ENCODE results near the gene WBP2.
"Not testable (repeated sequence)": the region's sequence is repeated elsewhere in the genome, so short reads cannot be mapped to it uniquely, and the experiment has no call there.

The WBP2 gene

DNA sequence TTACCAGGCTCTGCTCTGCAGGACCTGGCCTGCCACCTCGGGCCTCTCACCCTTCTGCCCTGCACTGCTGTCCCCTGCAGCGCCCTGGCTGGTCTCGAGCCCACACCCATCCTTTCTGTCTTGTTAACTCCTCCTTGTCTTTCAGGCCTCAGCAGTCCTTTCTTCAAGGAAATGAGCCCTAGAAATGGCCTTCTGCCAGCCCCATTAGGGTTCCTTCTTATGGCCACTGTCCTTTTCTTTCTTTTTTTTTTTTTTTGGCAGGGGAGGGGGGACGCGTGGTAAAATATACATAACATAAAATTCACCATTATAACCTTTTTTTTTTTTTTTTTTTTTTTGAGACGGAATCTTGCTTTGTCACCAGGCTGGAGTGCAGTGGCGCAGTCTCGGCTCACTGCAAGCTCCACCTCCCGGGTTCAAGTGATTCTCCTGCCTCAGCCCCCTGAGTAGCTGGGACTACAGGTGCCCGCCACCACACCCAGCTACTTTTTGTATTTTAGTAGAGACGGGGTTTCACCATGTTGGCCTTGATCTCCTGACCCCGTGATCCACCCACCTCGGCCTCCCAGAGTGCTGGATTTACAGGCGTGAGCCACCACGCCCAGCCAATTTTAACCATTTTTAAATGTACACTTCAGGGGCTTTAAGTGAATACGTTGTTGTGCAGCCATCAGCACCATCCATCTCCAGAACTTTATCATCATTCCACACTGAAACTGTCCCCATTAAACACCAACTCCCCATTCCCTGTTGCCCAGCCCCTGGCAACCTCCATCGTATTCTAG is 10.5 kb upstream of the WBP2 start:
- not testable (repeated sequence) for DNase-seq (ENCODE audit: low spot score)

DNA sequence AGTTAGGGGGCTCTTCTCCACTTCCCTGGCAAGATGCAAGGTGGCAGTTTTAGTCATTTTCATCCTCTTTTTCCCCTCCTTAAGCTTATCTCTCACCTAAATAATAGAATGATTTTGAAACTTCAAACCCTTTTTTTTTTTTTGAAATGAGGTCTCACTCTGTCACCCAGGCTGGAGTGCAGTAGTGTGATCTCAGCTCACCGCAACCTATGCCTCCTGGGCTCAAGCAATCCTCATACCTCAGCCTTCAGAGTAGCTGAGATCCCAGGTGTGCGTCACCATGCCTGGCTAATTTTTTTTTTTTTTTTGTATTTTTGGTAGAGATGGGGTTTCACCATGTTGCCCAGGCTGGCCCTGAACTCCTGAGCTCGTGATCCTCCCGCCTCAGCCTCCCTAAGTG is 9.8 kb upstream of the WBP2 start:
- not testable (repeated sequence) for DNase-seq (ENCODE audit: low spot score)

DNA sequence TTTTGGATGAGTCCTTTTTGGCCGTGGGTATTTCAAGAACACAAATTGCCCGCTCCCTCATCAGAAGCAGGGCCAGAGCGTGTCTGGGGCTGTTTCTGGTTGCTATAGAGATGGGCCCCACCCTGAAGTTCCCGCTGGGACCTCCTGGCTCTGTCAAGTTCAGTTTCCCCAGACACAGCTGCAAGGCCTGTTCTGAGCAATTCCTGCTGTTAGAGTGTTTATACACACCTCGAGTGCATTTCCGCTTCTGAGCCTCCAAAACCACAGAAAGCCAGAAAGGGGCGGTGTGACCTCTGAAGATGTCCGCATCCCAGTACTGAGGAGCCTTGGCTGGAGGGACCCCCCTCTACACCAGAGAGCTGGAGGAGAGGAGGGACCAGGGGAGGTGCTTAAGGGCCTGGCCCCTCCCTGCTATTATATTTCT is 9.3 kb upstream of the WBP2 start:
- DNase-seq (ENCODE audit: low spot score): no peak

DNA sequence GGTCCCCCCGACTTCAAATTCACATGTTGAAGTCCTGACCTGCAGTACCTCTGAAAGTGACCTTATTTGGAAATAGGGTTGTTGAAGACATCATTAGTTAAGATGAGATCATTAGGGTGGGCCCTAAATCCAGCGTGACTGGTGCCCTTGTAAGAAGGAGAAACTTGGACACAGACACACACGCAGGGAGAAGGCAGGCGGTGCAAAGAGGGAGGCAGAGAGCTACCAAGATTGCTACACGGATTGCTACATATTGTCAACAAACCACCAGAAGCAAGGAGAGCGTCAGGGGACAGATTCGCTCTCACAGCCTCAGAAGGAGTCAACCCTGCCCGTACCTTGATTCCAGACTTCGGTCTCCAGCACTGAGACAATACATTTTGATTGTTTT is 6.8 kb upstream of the WBP2 start:
- DNase-seq (ENCODE audit: low spot score): no peak

DNA sequence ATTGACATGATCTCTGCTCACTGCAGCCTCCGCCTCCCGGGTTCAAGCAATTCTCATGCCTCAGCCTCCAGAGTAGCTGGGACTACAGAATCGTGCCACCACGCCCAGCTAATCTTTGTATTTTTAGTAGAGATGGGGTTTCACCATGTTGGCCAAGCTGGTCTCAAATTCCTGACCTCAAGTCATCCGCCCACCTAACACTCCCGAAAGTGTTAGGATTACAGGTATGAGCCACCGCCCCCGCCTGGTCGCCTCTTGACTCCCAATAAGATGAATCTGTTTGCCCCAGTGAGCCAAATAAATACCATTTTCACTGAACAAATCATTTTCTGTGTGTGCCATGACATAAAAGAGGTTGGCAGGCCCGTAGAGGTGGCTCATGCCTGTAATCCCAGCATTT is 4.2 kb upstream of the WBP2 start:
- not testable (repeated sequence) for DNase-seq (ENCODE audit: low spot score)

DNA sequence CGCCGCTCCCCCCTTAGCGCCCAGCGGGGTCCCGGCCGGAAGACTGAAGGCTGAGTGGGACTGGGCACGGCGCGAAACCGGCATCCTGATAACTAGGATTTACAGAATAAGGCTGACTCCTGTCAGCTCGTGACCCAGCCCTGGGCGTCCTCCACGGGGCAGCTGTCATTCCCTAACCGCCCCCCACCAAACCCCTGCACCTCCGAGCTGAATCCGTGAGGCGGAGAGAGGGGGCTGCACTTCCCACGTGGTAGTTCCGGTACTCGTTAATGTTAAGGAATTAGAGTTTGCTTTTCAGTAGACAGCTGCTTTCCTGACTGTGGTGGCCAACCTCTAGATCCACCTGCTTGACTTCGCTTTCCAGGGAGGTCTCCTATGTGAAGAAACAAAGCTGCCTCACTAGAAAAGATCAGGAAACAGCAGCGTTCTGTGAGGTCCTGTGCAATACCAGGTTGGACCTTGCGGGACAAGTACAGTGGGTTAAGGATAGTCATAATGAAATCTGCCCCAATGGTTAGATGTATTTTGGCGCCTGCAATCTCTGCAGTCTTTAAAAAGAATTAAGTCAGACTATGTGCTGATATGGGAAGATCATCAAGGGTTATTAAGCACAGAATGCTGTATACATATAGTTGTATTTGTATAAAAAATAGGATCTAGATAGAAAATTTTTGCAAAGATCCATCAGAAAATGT is 1.1 kb upstream of the WBP2 start:
- no peak for DNase-seq (ENCODE audit: low spot score)

DNA sequence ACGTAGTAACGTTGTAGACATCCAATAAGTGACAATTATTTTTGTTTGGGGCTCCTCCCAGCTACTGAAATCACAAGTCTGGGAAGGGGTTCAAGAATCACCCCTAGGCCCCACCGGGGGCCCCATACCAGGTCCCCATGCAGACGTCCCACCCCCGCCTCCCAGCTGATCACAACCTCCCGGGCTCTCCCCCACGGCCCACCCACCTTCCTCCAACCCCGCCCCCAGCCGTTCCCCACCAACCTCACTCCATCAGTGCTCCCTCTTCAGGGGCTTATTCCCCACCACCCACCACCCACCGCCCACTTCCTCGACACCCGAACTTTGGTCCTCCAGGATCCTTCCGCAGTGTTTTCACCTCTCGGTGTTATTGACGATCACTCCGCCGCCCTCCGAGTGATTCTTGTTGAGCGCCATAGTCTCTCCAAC is 240 bp downstream of the WBP2 start:
- no peak for DNase-seq (ENCODE audit: low spot score)

DNA sequence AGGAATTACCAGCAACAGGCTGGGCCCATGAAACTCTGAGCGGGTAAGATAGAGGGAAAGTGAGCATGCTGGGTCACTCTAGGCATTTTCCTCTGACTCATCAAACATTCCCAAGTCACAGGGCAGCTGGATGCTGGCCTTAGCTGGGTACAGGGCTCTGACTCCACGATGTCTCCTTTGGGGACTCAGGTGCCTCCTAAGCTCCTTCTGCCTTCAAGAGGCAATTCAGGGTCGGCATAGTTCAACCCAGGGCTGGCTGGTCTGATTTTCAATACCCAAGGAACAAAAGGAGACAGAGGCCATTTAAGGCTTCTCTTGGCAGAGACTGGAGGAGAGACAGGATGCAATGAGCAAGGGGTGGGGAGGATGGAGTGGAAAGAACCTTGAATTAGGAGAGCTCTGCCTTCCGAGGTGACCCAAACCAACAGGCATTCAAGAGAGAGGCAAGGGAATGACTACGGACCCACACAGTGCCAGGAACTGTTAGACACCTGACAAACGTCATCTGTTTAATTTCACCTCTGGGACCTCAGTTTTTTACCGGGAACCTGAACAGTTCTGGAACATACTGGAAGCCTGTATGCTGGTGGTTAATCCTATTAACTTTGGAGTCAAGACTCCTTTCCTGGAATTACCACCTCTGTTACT is 910 bp downstream of the WBP2 start:
- DNase-seq (ENCODE audit: low spot score): no peak

DNA sequence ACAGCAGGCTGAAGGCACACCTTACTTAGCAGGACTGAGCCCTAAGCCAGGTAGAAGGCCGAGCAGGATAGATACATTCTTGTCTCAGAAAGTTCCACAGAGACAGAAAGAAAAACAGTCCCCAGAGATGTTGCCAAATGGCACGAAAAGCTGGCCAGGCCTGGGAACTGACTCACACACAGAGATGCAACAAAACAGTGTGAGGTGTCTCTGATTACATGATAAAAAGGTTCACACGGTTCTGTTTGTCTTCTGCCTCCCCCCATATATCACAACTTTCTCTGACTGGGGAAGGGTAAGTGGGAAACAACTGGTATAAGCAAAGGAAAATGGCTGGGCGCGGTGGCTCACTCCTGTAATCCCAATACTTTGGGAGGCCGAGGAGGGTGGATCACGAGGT is 1.7 kb downstream of the WBP2 start:
- DNase-seq (ENCODE audit: low spot score): no peak

DNA sequence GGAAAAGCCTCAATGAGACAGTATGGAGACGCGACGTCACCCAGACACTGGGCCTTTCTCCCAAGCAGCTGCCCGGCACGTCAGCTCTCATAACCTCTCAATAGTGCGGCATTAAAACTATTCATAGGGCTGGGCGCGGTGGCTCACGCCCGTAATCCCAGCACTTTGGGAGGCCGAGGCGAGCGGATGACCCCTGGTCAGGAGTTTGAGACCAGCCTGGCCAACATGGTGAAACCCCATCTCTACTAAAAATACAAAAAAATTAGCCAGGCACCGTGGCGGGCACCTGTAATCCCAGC is 3.5 kb downstream of the WBP2 start:
- DNase-seq (ENCODE audit: low spot score): not testable (repeated sequence)

DNA sequence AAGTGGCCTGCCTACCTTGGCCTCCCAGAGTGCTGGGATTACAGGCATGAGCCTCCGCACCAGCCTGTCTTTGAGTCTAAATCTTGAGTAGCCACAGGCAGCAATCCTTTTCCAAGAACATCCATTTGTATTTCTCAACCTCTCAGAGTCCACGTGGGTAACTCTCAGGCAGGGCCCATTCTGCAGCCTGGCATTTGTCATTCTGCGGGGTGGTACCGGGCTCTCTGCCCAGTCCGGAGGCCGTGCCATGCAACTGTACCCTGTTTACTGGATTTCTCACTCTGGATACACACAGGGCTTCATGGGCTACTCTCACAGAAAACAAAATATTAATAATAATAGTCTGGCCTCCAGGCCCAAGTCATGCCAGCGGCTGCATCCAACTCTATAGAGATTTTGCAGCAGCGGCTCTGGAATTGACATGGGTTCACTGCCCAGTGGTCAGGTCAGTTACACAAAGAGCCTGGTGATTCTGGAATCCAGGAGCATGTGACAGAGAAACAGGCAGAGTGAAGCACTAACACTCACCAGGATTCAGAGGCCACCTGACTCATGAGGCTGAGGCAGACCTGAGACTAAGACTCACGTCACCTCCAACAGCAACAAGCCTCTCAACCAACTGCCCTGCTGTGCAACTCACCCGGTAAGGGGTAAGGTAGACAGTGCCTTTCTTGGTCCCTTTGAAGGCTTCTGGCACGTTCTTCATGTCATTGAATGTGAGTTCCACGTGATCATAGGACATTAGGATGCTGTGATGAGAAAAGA is 4.0 kb downstream of the WBP2 start:
- DNase-seq (ENCODE audit: low spot score): no peak

DNA sequence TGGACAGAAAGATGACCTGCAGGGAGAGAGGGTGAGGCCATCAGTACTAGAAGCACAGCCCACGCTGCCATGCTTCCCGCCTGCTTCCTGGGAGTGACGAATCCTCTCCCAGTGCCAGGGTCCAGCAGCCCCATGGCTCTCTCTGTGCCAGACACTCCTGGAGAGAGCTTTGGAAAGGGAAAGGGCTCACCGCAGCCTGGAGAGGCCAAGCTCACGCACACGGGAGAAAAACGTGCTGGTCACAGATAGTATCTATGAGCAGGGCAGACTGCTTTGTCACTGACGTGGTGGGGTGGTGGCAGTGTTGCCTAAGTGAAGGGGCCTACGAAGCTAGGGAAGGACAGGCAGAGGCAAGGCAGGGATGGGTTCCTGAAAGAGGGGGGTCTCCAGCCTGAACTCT is 5.4 kb downstream of the WBP2 start:
- no peak for DNase-seq (ENCODE audit: low spot score)

DNA sequence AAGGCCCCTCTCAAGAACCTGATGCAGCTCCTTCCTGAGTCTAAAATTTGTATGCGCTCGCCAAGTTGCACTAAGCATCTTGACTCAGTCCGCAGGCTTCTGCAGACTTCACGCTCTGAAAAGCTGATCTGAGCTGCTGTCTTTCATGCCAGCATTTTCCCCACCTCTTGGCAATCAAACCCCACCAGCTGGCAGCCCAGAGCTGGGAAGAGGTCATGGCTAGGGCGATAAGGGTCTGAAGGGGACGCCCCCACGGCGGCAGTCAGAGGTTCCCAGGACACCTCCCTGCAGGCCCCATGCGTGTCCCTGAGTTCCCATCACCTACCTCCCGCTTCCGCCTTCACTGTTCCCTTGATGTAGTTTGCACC is 5.9 kb downstream of the WBP2 start:
- no peak for DNase-seq (ENCODE audit: low spot score)

DNA sequence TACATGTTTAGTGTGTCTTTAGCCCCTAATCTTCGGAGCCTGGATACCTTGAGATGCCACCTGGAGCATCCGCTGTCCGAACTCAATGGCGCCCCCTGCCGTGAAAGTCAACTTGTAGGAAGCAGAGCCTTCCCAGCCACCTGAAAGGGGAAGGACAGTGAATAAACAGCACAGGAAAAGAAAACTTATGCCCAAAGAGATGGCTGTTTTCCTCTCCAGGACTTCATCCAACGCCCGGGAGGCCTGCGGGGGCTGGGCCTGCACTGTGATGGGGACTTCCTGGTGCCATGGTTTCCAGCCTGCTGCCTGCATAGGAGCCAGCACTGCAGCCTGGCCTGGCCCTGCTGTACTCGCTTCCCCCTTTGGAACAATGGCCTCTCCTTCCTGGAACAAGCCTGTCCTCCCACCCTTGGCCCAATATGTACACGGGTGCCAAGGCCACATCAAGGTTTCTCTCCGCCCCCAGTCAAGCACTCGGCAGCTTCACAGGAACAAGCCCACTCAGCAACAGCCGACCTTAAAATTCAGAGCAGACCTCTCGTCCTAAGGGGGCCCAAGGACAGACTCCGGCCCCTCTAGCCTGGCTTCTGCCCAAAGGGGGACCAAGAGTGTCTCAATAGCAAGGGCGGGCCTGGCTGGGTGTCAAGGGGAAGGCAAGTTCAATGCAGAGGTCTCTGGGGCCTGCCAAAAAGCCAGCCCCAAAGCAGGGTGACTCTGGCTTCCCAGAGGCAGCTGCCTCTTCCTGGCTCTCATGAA is 6.4 kb downstream of the WBP2 start:
- peak; percentile 82 for DNase-seq (ENCODE audit: low spot score)

DNA sequence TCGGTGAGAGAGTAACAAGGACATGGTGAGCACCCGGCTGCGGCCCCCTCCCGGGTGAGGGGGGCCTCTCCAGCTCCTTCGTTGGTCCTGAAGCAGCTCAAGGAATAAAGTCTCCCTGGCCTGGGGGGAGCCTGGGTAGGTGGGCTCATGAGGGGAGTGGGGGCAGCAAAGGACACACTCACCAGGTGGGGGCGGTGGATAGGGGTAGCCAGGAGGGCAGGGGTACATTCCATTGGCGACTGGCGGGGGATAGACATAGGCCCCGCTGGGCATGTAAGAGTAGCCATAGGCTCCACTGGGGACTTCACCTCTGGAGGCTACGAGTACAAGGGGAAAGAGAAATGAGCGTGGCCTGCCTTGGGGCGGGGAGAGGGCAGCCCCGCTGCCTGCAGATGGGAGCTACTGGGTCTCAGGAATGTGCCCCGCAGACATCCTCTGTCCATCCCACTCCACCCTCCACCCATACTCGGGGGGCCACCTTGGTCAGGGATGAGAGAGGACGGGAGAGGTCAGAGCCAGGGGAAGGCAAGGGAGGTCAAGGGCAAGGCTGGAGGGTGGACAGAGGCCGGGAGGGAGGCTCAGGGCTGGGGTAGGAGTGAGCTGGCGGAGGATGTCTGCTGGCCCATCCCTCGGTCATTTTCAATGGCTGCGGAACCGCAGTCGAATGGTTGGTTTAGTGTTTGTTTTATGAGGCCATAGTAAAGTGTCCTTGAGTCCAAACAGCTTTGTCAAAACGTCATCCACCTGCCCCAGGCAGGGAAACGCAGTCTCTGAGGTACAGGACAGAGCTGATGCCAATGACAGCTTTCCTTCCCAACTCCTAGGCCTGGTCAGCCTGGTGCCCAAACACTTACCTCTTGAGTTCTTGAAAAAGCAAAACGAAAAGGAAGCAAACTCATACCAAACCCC is 7.3 kb downstream of the WBP2 start:
- no peak for DNase-seq (ENCODE audit: low spot score)

DNA sequence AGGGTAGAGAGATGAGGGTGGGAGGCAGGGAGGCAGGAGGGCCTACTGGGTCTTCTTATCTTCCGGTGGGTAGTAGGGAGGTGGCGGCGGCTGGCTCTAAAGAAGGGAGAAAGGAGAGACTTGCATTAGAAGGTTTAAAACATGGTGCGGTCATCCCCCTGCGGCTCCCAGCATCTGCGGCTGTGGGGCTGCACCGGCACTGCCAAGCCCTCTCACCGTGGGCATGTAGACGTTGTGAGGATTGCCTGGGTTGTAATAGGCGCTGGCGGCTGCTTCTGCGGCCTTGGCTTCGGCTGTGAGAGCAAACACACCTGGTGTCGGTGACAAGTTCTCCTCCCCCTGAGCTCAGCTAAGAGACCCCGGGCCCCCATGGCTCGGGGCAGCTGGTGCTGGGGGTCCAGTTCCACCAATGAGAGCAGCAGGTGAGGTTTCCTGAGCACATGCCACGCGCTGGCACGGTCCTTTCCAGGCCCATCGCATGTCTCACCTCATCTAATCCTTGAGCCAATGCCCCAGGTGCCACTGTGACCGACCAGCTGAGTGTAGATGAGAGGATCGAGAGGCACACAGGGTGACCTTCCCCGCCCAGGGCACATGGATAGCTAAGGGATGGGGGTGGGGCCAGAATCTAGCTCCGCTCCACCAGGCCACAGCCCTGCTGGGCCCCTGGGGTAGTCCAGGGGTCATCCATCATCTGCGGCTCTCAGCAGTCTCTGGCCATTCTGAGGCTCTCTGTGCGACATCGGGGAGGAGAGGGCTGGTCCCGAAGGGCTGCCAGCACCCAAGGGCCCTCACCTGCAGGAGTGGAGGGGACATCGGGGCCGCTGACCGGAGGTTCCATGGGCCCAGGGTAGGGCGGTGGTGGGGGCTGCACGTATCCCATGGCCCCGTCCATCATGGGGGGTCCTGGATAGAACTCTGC is 8.2 kb downstream of the WBP2 start:
- no peak for DNase-seq (ENCODE audit: low spot score)

DNA sequence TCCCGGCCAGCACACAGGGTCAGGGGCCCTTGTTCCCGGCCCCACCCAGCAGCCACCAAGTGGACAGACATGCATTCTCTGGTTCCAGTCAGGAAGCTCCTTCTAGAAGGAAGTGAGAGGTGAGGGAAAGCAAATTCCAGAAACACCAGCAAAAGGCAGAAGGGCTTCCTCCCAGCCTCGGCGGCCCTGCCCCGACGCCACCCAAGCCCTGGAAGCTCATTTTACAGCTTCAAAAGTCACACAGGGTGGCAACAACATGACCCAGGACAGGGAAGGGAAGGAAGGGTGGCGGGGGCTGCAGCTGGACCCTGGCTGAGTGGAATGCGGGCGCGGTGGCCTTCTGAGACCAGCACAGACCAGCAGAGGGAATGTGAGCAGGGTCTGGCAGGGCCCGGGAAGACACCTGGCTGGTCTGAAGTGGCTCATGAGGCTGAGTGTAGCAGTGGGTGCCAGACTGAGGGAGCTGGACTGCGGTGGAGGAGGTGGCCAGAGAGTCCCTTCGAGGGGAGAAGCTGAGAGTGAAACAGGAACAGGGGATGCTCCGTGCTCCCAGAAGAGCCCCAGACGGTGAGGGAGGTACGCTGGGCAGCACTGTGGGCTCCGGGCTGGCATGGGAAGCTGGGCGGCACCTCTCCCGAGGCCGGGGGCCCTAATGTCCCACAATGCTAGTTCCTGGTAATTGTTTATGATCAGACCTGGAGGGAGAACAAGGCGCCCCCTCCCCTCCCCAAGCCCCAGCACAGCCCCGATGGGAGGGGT is 9.0 kb downstream of the WBP2 start:
- no peak for DNase-seq (ENCODE audit: low spot score)

DNA sequence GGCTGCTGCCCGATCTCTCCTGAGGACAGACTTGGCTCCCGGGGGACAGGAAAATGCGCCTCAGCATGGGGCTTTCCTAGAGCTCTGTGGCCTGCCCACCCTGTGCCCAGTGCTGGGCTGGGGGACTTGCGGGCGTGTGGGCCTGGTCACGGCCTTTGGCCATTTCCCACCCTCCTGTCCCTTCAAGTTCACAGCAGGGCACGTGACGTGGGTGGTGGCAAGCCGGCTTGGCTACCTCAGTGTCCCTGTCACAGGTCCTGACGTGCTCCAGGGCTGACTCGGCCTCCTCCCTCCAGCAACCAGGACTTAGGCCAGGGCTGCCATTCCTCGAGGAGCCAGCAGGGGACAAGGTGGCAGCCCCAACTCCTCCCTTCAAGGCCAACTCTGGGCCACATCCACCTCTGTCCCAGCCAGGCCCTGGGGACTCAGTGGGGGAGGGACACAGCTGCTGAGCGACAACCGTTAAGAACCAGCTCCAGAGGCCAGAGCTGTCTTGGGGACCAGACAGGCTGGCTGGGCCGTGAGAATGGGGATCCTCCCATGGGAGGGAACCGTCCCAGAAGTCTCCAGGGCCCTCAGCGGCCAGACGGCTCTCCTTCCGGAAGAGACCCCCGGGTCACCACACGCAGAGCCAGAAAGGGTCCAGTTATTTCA is 9.9 kb downstream of the WBP2 start:
- DNase-seq (ENCODE audit: low spot score): peak; percentile 92
